ENCODE data around the gene KCTD12.

DNA sequence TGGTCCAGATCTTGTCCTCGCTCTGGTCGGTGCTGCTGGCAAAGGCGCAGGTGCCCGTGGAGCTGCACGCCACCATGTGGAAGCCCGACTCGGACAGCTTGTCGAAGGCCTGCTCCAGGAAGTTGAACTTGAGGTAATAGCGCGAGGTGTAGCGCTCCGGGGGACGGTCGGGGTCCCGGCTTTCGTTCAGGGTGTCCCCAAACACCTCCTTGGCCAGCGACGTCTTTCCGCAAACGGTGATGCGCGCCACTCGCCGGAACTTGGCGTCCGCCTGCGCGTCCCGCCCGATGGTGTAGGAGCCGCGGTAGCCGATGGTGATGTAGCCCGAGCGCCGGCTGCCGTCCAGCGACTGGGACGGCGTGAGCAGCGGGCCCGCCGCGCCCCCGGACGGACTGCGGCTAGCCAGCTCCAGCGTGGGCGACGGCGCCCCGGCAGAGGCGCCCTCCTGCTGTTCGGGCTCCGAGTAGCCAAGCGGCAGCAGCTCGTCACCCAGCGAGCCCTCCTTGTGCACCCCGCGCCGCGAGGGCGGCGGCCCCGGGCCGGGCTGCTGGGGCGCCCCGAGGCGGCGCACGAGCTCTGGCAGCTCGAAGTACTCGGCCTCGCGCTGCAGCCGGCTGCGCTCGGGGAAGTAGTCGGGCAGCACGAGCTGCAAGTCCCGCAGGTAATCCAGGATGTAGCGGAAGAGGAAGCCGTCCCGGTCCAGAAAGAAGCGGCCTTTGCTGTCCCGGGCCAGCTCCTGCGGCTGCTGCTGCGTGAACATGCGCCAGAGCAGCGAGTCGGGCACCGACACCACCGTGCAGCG, 801 bp downstream of the KCTD12 start:
- TF ChIP-seq EZH2 (IDR thresholded peaks at IDR 0.05; ENCODE audit: low read length): no peak
- TF ChIP-seq, protein P1, sequence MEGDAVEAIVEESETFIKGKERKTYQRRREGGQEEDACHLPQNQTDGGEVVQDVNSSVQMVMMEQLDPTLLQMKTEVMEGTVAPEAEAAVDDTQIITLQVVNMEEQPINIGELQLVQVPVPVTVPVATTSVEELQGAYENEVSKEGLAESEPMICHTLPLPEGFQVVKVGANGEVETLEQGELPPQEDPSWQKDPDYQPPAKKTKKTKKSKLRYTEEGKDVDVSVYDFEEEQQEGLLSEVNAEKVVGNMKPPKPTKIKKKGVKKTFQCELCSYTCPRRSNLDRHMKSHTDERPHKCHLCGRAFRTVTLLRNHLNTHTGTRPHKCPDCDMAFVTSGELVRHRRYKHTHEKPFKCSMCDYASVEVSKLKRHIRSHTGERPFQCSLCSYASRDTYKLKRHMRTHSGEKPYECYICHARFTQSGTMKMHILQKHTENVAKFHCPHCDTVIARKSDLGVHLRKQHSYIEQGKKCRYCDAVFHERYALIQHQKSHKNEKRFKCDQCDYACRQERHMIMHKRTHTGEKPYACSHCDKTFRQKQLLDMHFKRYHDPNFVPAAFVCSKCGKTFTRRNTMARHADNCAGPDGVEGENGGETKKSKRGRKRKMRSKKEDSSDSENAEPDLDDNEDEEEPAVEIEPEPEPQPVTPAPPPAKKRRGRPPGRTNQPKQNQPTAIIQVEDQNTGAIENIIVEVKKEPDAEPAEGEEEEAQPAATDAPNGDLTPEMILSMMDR (optimal IDR thresholded peaks at IDR 0.05 in 1 of 3, IDR thresholded peaks at IDR 0.05 in 1 of 3, conservative IDR thresholded peaks at IDR 0.05 in 1 of 3; ENCODE audit: extremely low read depth in 1 of 3, insufficient read depth in 2 of 3, low read length in 3 of 3): peak; percentile 30 to 77 (median 62)
